ENCODE measurements around the gene SLC43A1.

The SLC43A1 gene

GRCh38 chr11:57490456-57491248, 24.9 kb downstream of the SLC43A1 start:
- no peak for FAIRE-seq
- TF ChIP-seq CTCF (IDR thresholded peaks at IDR 0.05; ENCODE audit: insufficient read depth, missing control alignments) = no peak
- no peak for DNase-seq (ENCODE audit: insufficient read length, low spot score)

GRCh38 chr11:57487920-57488659, 27.4 kb downstream of the SLC43A1 start:
- TF ChIP-seq CTCF (IDR thresholded peaks at IDR 0.05; ENCODE audit: insufficient read depth, missing control alignments) = no peak
- FAIRE-seq (no peak), DNase-seq (ENCODE audit: insufficient read length, low spot score) (no peak)

GRCh38 chr11:57487021-57487778, 28.3 kb downstream of the SLC43A1 start:
- TF ChIP-seq CTCF (IDR thresholded peaks at IDR 0.05; ENCODE audit: insufficient read depth, missing control alignments) = no peak
- FAIRE-seq = no peak
- DNase-seq (ENCODE audit: insufficient read length, low spot score) = no peak

- no peak for TF ChIP-seq CTCF (IDR thresholded peaks at IDR 0.05; ENCODE audit: insufficient read depth, missing control alignments)
- no peak for FAIRE-seq
- DNase-seq (ENCODE audit: insufficient read length, low spot score) = no peak
These were observed 30.1 kb downstream of the SLC43A1 start for GRCh38 chr11:57485217-57485990.

GRCh38 chr11:57484141-57484710, 31.3 kb downstream of the SLC43A1 start:
- no peak for DNase-seq (ENCODE audit: insufficient read length, low spot score)
- TF ChIP-seq CTCF (IDR thresholded peaks at IDR 0.05; ENCODE audit: insufficient read depth, missing control alignments) = no peak
- no peak for FAIRE-seq

- no peak for TF ChIP-seq CTCF (IDR thresholded peaks at IDR 0.05; ENCODE audit: insufficient read depth, missing control alignments)
- DNase-seq (ENCODE audit: insufficient read length, low spot score) (no peak), FAIRE-seq (no peak)
These were observed 32.0 kb downstream of the SLC43A1 start for GRCh38 chr11:57483562-57483918.

All from D721Med (cell line).